ENCODE measurements around the gene BCAS1.

BCAS1 gene

DNA sequence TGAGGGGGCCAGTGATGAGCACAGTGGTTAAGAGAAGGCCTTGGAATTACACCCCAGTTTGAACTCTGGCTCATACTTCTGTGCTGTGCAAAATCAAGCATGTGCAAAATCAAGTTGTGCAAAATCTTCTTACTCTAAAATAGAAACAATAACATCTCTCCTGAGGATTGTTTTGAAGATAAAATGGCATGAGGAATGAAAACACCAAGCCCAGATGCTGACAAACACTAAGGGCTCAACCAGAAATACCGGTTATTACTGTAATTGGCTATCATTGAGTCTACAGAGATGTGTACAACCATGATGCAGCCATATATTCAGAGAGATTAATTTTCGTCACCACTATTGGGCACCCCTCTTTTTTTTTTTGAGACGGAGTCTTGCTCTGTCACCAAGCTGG, 5.9 kb upstream of the BCAS1 start:
- DNase-seq (ENCODE audit: low read depth): no peak

GRCh38 chr20:54075322-54075721, 4.9 kb upstream of the BCAS1 start:
- DNase-seq (ENCODE audit: low read depth): no peak

- DNase-seq (ENCODE audit: low read depth): no peak
These were observed 4.1 kb upstream of the BCAS1 start for GRCh38 chr20:54074511-54074910.

GRCh38 chr20:54073288-54073687, 2.9 kb upstream of the BCAS1 start:
- DNase-seq (ENCODE audit: low read depth): no peak

- DNase-seq (ENCODE audit: low read depth): no peak
These were observed 858 bp downstream of the BCAS1 start for GRCh38 chr20:54069501-54069971.

GRCh38 chr20:54068966-54069365, 1.4 kb downstream of the BCAS1 start:
- DNase-seq (ENCODE audit: low read depth): no peak

GRCh38 chr20:54068495-54068894, 1.9 kb downstream of the BCAS1 start:
- DNase-seq (ENCODE audit: low read depth): no peak

- DNase-seq (ENCODE audit: low read depth): no peak
These were observed 2.7 kb downstream of the BCAS1 start for GRCh38 chr20:54067606-54068174.

- no peak for DNase-seq (ENCODE audit: low read depth)
These were observed 4.8 kb downstream of the BCAS1 start for GRCh38 chr20:54065601-54066038.

DNA sequence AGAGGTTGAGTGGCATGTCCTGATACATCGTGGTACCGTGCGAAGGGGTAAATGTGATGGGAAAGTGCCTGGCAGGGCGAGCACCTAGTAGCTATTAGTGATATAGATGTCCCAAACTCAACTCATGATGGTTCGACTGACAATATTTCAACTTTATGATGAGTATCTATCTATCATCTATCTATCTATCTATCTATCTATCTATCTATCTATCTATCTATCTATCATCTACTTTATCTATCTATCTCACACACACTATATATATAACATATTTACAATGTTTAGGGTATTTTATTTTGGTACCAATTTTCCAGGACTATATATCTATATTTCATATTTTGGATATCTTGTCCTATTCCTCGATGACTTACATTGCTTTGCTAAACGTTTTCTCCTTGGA, 5.5 kb downstream of the BCAS1 start:
- DNase-seq (ENCODE audit: low read depth): no peak

DNA sequence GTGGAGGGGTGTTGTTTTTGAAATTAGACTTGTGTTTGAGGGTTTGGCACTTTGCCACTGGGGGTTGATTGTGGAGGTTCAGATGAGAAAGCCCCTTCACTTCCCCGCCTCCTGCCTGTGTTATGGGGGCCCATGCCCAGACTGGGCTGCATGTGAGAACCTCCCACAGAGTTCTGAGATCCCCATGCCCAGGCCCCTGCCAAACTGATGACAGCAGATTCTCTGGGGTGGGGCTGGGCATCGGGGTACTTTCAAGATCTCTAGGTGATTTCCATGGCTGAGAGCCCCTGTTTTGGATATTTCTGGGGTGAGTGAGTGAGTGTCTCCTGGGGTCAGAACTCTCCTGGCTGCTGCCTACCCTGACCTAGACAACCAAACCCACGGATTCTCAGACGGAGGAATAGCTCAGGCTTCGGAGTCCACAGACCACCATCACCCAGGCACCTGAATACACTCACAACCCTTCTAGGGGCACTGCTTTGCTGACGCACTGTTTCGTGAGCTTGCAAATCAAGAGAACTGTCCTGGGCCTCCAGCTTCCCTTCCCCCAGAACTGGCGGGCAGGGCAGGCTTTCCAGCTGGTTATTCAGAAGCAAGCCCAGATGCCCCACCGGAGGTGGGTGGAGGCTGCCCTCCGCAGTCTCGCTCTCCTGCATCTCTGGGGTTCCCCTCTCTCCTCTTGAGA, 6.3 kb downstream of the BCAS1 start:
- DNase-seq (ENCODE audit: low read depth): peak; percentile 15

DNA sequence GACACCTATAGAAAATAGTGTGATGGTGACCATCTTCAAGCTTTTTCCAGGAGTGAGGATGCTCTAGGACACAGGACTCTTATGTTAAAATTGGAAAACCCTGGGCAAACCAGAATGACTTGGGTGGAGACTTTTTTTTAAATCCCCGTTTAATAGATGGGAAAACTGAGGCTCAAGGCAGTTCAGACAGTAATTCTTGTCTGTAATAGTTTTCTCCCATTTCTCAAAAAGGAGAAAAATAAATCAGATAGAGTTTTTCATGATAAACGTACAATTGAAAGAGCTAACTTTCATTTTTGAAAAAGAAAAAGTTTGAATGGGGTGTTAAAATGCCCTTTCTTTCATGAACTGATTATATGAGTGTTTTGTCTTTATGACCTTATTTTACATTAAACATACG, 6.8 kb downstream of the BCAS1 start:
- DNase-seq (ENCODE audit: low read depth): no peak

- no peak for DNase-seq (ENCODE audit: low read depth)
These were observed 7.5 kb downstream of the BCAS1 start for GRCh38 chr20:54062812-54063280.

DNA sequence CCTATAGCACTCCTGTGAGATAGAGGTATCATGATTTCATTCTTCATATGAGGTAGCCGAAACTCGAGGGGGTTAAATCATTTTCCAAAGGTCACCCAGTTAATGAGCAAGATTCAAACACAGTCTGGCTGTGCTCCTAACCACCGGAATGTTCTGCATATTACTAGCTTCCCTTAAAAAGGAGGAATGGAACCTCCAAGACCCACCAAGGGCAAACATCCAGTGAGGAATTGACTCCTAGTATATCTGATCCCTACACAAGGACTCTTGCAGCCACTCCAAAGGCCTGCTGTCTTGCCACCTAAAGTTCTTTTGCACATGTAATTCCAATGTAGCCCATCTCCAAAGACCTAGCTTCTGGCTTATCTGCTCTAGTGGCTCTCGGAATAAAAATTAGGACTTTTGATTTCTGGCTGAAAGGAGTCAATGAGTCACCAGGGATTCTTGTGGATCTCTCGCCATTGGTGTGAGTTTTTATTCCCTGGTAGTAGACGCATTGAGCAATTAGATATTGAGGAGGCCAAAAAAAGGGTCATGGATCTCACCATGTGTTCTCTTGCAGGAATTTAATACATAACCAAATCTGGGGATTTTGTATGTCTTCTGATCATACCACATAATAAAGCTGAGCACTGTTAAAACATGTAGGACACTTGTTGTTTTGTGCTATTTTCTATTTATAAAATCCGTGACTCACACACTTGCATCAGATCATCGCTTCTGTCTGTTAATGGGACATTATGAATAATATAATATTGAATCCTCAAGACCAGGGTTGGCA, 9.1 kb downstream of the BCAS1 start:
- DNase-seq (ENCODE audit: low read depth): no peak

- DNase-seq (ENCODE audit: low read depth): no peak
These were observed 10.6 kb downstream of the BCAS1 start for GRCh38 chr20:54059691-54060364.

DNA sequence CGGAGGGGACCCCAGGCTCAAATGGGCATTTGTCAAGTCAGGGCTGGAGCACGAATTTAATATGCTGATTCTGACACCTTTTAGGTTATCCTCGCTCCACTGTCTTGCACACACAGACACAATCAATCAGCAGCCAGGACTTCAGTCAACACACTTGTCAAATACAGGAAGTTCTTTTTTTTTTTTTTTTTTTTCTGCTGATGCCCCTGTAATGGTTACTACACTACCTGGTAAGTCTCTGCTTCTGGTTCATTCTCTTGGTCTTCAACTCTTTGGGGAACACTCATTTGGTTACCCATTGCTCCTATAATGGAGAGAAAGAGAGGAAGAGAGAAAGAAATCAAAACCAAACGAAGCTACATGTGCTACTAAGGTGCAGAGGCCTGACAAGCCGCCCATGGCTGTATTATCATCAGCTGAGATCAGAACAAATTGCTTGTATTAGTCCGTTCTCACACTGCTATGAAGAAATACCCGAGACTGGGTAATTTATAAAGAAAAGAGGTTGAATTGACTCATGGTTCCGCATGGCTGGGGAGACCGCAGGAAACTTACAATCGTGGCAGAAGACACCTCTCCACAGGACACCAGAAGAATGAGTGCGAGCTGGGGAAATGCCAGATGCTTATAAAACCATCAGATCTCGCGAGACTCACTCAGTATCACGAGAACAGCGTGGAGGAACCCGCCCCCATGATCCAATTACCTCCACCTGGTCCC, 11.8 kb downstream of the BCAS1 start:
- no peak for DNase-seq (ENCODE audit: low read depth)

DNA sequence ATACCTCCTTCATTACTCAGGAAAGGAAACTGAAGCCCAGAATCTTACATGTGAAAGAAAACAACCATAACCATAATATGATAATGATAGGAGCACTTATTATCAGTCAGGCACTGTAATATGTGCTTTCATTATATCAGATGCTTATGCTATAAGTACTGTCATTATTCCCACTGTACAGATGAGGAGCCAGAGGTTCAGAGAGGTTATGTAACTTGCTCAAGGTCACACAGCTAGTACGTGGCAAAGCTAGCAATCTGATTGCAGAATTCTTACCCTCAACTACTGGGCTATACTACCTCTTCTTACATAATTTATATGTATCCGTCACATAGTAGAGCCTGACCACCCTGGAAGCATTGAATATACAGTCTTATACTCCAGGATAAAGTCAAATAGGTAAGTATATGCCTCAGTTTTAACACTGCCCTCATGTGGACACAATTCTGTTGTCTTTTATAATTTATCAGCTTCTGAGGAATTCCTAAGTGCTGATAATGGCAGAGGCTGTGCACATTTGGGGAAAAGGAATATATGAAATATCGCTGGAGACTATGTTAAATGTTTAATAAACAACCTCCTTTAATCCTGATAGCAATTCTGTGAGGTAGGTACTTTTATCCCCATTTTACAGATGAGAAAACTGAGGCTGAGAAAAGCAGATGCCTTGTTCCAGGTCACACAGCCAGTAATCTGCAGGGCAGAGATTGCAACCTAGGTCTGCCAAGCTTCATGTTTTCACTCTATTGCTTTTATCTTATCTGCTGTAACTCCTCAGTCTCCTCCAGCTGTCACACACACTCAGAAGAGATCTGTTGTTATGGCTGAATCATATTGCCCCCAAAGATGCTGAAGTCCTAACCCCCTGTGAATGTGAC, 13.4 kb downstream of the BCAS1 start:
- DNase-seq (ENCODE audit: low read depth): no peak

DNA sequence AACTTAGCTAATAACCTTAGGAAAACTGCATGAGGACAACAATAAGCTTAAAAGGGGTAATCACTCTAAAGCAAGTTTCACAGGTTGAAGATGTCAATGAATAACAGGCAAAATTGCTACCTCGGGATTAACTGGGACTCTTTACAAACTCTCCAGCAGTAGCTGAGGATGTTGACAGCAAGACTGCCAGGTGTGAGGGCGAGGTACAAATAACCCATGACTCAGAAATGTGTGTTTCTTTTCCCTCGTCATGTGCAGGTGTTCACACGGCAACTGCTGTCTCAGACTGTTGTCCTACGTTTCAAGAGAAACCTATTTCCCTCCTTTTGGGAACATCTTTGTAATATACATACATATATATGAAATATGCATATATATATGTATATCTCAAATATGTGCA, 15.9 kb downstream of the BCAS1 start:
- no peak for DNase-seq (ENCODE audit: low read depth)

DNA sequence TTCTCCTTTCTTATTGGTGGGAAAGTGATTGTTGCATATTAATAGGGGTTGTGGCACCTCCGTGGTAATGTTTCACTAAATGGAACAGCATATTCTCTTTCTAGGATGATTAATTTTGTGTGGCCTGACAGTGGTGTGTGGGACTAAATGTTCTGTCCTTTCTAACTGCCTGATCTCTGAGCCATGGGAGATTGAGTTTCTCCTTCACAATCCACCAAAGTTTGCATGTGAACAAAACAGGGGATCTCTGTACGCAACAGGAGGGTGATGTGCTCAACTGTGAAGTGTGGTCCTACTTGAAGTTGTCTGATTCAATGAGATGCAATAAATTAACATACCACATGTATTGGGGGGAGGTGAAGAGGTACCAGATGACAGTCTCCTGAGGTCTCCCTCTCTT, 19.3 kb downstream of the BCAS1 start:
- DNase-seq (ENCODE audit: low read depth): no peak

DNA sequence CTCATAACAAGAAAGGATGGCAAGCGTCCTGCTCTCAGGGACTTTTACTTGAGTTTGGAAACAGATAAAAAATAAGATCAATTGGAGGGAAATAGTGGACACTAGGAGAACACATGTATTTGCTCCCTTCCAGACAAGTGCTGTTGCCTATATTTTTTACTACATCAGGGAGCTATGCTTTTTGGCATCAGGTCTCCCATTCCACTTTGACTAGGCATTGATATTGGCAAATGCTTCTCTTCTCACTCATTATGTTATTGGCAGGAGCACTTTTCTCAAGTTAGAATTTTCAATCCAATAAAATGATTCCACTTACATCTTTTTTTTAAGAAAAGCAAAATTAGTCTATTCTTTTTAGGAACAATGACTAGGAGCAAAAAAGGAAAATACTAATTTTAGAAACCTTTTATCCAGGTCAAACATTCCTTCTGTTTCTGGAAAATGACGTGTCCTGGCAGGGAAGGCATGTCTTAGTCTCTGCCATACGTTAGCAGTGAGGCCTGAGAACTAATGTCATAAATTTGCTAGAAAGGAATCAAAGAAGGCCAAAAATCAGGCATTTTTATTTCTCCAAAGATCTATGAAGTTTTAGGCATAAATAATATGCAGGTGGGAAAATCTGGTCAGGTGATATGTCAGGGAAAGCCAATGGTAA, 21.4 kb downstream of the BCAS1 start:
- DNase-seq (ENCODE audit: low read depth): no peak
